ENCODE results near the gene KIF3A. TPM values are rescaled to one million over a fixed set of nuclear protein-coding genes. Genes with fewer than 3 reads are reported as not detected.

The KIF3A gene
- total RNA-seq, 4 donors from 2014 or later = 5.9 to 203 (median 19.5) TPM

DNA sequence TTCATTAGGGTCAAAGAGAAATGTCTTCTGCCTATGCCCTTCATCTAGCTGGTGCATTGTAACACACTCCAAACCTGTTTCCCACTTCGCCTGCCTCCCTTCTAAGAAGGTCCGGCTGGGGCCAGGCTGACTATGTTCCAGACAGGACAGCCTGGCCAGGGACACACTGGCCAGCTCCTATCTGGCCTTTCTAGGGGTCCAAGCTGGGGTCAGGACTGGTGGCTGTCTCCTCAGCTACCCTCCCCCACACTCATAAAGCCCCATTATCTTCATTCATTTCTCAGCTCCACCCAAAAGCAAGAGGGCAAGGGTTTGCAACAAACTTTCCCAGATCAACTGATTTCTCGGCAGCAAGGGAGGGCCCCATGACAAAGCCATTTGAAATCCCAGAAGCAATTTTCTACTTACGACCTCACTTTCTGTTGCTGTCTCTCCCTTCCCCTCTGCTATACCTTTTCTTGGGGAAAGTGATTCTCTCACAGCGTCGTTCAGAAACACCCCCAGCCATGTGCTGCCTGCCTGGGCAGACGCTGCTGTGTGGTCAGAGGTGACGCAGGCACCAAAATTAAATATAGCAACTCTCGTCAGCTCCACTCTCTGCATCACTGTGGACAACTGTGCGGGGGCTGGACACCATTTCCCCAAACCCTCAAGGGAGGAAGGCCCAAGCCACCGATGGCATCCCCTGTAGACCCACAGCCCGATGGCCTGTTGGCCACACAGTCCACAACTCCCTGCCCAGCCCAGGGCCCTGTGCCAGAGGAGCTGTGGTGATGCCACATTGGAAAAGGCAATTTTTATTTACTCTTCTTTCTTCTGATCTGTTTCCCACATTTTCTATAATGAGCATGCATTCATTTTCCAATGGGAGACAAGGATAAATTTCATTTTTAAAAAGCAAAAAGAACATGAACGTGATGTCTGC, 73.3 kb downstream of the KIF3A start:
- Histone ChIP-seq H3K9me3 (no peaks in the 10 kb centered on the region), H3K4me3 (no peak overlapping the region), H3K4me1 (no peaks in the 10 kb centered on the region), H3K36me3 (no peaks in the 10 kb centered on the region), H3K27ac (no peak overlapping the region), H3K27me3 (no peaks in the 10 kb centered on the region)
- DNase-seq = no peak
- intact Hi-C loops (cut with DNase I; ENCODE audit: low total_unique reads) = no loop called here
- no peak for TF ChIP-seq POLR2A (IDR thresholded peaks at IDR 0.05)
- TF ChIP-seq, protein P1, sequence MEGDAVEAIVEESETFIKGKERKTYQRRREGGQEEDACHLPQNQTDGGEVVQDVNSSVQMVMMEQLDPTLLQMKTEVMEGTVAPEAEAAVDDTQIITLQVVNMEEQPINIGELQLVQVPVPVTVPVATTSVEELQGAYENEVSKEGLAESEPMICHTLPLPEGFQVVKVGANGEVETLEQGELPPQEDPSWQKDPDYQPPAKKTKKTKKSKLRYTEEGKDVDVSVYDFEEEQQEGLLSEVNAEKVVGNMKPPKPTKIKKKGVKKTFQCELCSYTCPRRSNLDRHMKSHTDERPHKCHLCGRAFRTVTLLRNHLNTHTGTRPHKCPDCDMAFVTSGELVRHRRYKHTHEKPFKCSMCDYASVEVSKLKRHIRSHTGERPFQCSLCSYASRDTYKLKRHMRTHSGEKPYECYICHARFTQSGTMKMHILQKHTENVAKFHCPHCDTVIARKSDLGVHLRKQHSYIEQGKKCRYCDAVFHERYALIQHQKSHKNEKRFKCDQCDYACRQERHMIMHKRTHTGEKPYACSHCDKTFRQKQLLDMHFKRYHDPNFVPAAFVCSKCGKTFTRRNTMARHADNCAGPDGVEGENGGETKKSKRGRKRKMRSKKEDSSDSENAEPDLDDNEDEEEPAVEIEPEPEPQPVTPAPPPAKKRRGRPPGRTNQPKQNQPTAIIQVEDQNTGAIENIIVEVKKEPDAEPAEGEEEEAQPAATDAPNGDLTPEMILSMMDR (IDR thresholded peaks at IDR 0.05) = no peak

DNA sequence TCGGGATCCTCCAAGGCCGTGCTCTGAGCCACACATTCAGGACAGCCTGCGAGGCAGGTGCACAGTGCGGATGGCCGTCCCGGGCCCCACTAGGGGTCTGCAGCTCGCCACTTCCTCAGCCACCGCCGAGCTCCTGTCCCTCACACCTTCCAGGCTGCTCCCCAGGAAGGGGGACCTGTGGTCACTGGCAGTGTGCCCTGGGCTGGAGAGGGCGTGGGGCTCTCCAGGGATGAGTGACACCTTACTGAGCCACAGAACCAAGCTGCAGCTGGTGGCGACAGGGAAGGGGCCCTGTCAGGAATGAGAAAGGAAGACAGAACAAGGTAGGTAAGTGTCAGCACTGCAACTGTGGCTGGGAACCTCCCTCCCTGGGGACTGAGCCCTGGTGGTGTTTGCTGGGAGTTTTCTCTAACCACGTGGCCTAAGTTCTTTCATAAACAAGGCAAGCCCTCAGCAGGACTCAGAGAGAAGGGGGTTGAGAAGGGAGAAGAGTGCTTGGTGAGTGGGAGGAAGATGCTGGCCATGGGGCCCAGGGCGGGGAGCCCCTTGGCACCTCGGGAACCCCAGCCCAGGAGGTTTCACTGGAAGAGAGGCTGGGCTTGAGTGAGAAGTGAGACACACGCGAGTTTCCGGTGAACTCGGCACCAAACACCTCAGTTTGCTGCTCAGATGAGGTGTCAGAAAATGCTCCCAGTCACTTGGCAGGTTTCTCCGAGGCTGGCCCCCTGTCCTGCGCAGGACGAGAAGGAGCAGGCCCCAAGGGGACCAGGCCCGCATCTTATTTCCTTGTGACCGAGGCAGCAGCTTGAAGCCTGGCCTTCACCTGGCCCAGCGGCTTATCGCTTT, 74.2 kb downstream of the KIF3A start:
- H3K9me3 ChIP-seq = no peaks in the 10 kb centered on the region
- H3K27me3 ChIP-seq = no peaks in the 10 kb centered on the region
- intact Hi-C loops (cut with DNase I; ENCODE audit: low total_unique reads) = no loop called here
- DNase-seq = no peak
- TF ChIP-seq, protein P1 (IDR thresholded peaks at IDR 0.05) = no peak
- TF ChIP-seq POLR2A (IDR thresholded peaks at IDR 0.05) = no peak
- H3K4me1 ChIP-seq = no peaks in the 10 kb centered on the region
- no peaks in the 10 kb centered on the region for H3K36me3 ChIP-seq
- H3K27ac ChIP-seq = no peak overlapping the region
- no peak overlapping the region for H3K4me3 ChIP-seq

DNA sequence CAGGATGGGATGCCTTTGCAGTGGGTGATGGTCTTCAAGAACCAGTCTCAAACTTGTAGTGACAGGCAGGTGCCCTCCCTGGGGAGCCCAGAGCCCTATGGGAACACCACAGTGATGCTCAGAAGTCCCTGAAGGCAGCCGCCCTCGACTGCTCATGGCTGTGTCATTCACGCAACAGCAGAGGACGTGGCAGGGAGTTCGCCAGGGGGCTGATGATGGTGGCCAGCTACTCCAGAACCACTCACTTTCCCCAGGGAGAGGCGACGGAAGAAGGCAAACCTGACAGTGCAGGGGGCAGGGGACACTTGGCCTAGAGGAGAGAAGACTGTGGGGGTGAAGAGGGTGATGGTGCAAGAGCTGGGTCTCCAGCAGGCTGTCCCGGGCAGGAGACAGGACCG, 75.3 kb downstream of the KIF3A start:
- Histone ChIP-seq H3K4me3 (no peak overlapping the region), H3K4me1 (no peaks in the 10 kb centered on the region), H3K27me3 (no peaks in the 10 kb centered on the region), H3K27ac (no peak overlapping the region), H3K36me3 (no peaks in the 10 kb centered on the region), H3K9me3 (no peaks in the 10 kb centered on the region)
- intact Hi-C loops (cut with DNase I; ENCODE audit: low total_unique reads) = no loop called here
- no peak for TF ChIP-seq POLR2A (IDR thresholded peaks at IDR 0.05)
- DNase-seq = no peak

DNA sequence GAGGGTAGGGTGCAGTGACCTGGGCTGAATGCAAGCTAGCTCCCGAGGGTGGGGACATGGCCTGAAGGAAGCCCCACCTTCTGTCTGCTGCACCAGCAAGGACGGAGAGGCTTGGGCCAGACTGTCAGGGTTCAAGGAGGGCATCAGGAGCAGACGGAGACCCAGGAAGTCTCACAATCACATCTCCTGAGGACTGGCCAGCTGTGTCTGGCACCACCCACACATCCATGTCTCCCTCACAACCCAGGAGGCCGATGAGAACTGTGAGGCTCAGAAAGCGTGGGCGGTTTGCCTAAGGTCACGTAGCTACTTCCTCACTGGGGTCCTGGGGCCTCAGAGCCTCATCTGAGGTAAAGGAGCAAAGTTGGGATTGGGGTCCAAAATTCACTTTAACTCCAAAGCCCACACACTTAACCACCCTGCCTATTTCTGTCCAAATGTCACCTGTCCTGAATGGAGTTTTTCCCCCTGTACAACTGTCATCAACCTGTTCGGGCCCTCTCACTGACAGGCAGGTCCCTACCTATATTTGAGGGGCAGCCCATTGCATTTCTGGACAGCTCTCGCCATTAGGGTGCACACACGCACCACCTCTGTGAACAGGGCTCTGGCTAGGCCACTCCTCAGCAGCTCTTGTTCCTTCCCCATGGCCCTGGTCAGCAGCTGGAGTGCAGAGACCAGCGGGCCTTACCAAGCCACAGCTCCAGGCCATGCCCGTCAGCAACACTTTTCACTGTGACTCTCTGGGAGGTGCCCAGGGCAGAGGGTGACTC, 75.9 kb downstream of the KIF3A start:
- peaks cover 0 to under 1% of the 10 kb centered on the region in 2 donors for H3K27me3 ChIP-seq
- no peak overlapping the region for H3K4me3 ChIP-seq
- DNase-seq = no peak
- no peak overlapping the region for H3K27ac ChIP-seq
- TF ChIP-seq POLR2A (IDR thresholded peaks at IDR 0.05) = no peak
- TF ChIP-seq, protein P1 (IDR thresholded peaks at IDR 0.05) = no peak
- H3K4me1 ChIP-seq = peaks cover 0 to 3% of the 10 kb centered on the region in 2 donors
- H3K36me3 ChIP-seq = no peaks in the 10 kb centered on the region
- H3K9me3 ChIP-seq = no peaks in the 10 kb centered on the region
- intact Hi-C loops (cut with DNase I; ENCODE audit: low total_unique reads) = no loop called here
